Right atrium auricular region (tissue), 2 donors: ENCODE results near the gene GDPD5. TPM values are rescaled to one million over a fixed set of nuclear protein-coding genes. Genes with fewer than 3 reads are reported as not detected.

Experiments used
- DNase-seq: peaks from one replicate; pipeline ENCODE4 v3.0.0-alpha.2; 2019; ENCODE audit warnings: low spot score
- H3K27ac ChIP-seq, 2 donors: fragments of 200-600 bp; sonication (generic); 1 replicate in 1 of 2; 2 replicates in 1 of 2; pipeline ENCODE4 v1.5.1; 2016 to 2019
- H3K27me3 ChIP-seq, 2 donors: fragments of 200-600 bp; sonication (generic); one replicate each; pipeline versions ENCODE4 v1.5.1 to v1.6.0; 2017 to 2019
- H3K36me3 ChIP-seq: fragments of 200-600 bp; sonication (generic); one replicate; pipeline ENCODE4 v1.5.1; 2016
- H3K4me1 ChIP-seq, 2 donors: fragments of 200-600 bp; sonication (generic); one replicate each; pipeline versions ENCODE4 v1.5.1 to v1.6.0; 2017 to 2019
- H3K4me3 ChIP-seq, 2 donors: fragments of 200-600 bp; sonication (generic); 1 replicate in 1 of 2; 2 replicates in 1 of 2; pipeline ENCODE4 v1.5.1; 2017 to 2019; ENCODE audit warnings: mild to moderate bottlenecking in 1 of 2, moderate library complexity in 1 of 2
- H3K9me3 ChIP-seq, 2 donors: fragments of 200-600 bp; sonication (generic); one replicate each; pipeline ENCODE4 v1.5.1; 2019
- CTCF ChIP-seq, 2 donors: fragments of 200-600 bp; sonication (generic); IDR thresholded peaks; one replicate each; pipeline ENCODE4 v1.5.1; 2019; ENCODE audit warnings: antibody characterized with exemption in 2 of 2
- total RNA-seq, 2 donors: library from RNA; depleted of rRNA; stranded (reverse); fragments of >200 nt; gene quantifications; one replicate each; pipeline ENCODE4 v1.1.0, GENCODE V29; 2016

Gene GDPD5
- total RNA-seq, 2 donors from 2014 or later: 3.5 to 6.1 TPM

- no peak overlapping the region for H3K4me3 ChIP-seq
- no peaks in the 10 kb centered on the region for H3K27me3 ChIP-seq
- H3K4me1 ChIP-seq: peaks cover 0 to 30% of the 10 kb centered on the region in 2 donors
- H3K27ac ChIP-seq: no peak overlapping the region
- no peak for DNase-seq
- TF ChIP-seq CTCF (IDR thresholded peaks at IDR 0.05): no peak
- H3K36me3 ChIP-seq: no peaks in the 10 kb centered on the region
- H3K9me3 ChIP-seq: no peaks in the 10 kb centered on the region
These were observed 46.8 kb downstream of the GDPD5 start for GRCh38 chr11:75478783-75479596.

GRCh38 chr11:75477614-75477935, 48.2 kb downstream of the GDPD5 start:
- H3K36me3 ChIP-seq: no peaks in the 10 kb centered on the region
- H3K4me3 ChIP-seq: no peak overlapping the region
- peaks cover 0 to 30% of the 10 kb centered on the region in 2 donors for H3K4me1 ChIP-seq
- H3K27ac ChIP-seq: no peak overlapping the region
- no peak for TF ChIP-seq CTCF (IDR thresholded peaks at IDR 0.05)
- H3K9me3 ChIP-seq: no peaks in the 10 kb centered on the region
- no peak for DNase-seq
- no peaks in the 10 kb centered on the region for H3K27me3 ChIP-seq

- no peaks in the 10 kb centered on the region for H3K36me3 ChIP-seq
- DNase-seq: no peak
- no peak overlapping the region for H3K27ac ChIP-seq
- TF ChIP-seq CTCF (IDR thresholded peaks at IDR 0.05): no peak
- H3K27me3 ChIP-seq: no peaks in the 10 kb centered on the region
- H3K4me3 ChIP-seq: no peak overlapping the region
- H3K9me3 ChIP-seq: no peaks in the 10 kb centered on the region
- H3K4me1 ChIP-seq: peaks cover 0 to 30% of the 10 kb centered on the region in 2 donors
These were observed 48.8 kb downstream of the GDPD5 start for GRCh38 chr11:75476739-75477613.

- H3K27me3 ChIP-seq: no peaks in the 10 kb centered on the region
- H3K4me1 ChIP-seq: peaks cover 0 to 30% of the 10 kb centered on the region in 2 donors
- peak overlapping the region; percentile 46 to 50 for H3K27ac ChIP-seq
- TF ChIP-seq CTCF (IDR thresholded peaks at IDR 0.05): no peak
- H3K36me3 ChIP-seq: no peaks in the 10 kb centered on the region
- no peak overlapping the region for H3K4me3 ChIP-seq
- DNase-seq: peak; percentile 69
- H3K9me3 ChIP-seq: no peaks in the 10 kb centered on the region
These were observed 49.7 kb downstream of the GDPD5 start for GRCh38 chr11:75475767-75476650.
